GM18873 (cell line): ENCODE measurements around the gene FNIP1.
"Not testable (repeated sequence)": the region's sequence is repeated elsewhere in the genome, so short reads cannot be mapped to it uniquely, and the experiment has no call there.

Experiments
- ATAC-seq: cut with Tn5 transposase; IDR thresholded peaks from one replicate; pipeline ENCODE4 v1.9.1; 2021; ENCODE audit warnings: mild to moderate bottlenecking, moderate library complexity, moderate number of reproducible peaks; ENCODE audit not compliant: unreplicated experiment, low FRiP score

The FNIP1 gene

GRCh38 chr5:131796793-131797693 lies at the start of gene FNIP1:
TSS of gene FNIP1 (minus strand) at chr5:131797017. CDS start at chr5:131796921, 96 bp downstream.
- ATAC-seq: peak; percentile 89

DNA sequence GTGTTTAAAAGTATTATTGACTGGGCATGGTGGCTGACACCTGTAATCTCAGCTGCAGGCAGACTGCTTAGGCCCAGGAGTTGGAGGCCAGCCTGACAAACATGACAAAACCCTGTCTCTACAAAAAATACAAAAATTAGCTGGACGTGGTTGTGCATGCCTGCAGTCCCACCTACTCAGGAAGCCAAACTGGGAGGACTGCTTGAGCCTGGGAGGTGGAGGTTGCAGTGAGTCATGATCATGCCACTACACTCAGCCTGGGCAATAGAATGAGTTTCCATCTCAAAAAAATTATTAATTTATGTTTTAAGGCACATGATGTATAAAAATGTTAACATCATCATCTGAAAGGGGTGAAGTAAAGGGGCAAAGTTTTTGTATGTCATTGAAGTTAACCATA lies 49.7 kb upstream of the FNIP1 start:
- ATAC-seq: no peak

DNA sequence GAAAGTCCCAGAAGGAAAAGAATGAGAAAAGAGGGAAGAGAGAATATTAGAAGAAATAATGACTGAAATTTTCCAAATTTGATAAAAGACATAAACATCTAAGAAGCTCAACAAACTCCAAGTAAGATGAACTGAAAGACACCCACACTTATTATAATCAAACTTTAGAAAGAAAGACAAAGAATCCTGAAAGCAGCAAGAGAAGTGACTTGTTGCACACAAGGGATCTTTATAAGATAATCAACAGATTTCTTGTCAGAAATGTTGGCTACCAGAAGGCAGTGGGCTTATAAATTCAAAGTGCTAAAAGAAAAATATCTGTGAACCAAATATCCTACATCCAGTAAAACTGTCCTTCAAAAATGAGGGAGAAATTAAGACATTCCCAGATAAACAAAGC lies 49.0 kb upstream of the FNIP1 start:
- ATAC-seq: no peak

GRCh38 chr5:131842971-131843370 lies 46.2 kb upstream of the FNIP1 start:
- not testable (repeated sequence) for ATAC-seq

- not testable (repeated sequence) for ATAC-seq
These were observed 35.9 kb upstream of the FNIP1 start for GRCh38 chr5:131832702-131833101.

GRCh38 chr5:131825404-131826013 lies 28.7 kb upstream of the FNIP1 start:
- peak; percentile 90 for ATAC-seq

GRCh38 chr5:131824631-131825030 lies 27.8 kb upstream of the FNIP1 start:
- no peak for ATAC-seq

GRCh38 chr5:131821221-131821620 lies 24.4 kb upstream of the FNIP1 start:
- no peak for ATAC-seq

- ATAC-seq: no peak
These were observed 21.3 kb upstream of the FNIP1 start for GRCh38 chr5:131818001-131818724.

- ATAC-seq: no peak
These were observed 18.2 kb upstream of the FNIP1 start for GRCh38 chr5:131814990-131815389.

DNA sequence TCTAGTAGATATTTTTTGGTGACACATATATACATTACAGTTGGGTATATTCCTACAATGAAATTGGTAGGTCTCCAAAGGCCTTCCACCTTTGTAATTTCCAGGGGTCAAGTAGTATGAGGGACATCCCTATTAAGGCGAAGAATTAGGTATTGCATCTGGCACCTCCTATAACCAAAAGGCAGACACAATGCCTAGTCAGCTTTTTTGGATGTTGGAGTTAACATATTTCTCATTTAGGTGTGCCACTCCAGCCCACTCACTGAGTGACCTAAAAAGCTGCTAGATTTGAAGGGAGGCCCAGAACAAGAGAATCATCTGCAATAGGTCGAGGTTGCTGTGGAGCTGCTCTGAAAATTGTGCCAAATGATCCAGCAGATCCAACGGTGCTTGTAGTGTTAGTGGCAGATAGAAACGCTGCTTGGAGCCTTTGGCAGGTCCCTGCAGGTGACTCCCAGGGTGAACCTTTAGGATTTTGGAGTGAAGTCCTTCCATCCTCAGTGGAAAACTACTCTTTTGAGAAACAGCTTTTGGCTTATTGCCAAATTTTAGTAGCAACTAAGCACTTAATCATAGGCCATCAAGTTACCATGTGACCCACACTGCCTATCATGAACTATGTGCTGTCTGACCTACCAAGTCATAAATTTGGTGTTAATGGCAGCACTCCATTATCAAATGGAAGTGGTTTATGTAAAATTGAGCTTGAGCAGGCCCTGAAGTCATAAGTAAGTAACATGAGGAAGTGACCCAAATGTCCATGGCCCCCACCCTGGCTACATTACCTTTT lies 15.7 kb upstream of the FNIP1 start:
- no peak for ATAC-seq

- ATAC-seq: no peak
These were observed 13.9 kb upstream of the FNIP1 start for GRCh38 chr5:131810510-131811249.

- ATAC-seq: peak; percentile 9
These were observed 681 bp downstream of the FNIP1 start for GRCh38 chr5:131795879-131796792.

- no peak for ATAC-seq
These were observed 1.6 kb downstream of the FNIP1 start for GRCh38 chr5:131795228-131795627.

- ATAC-seq: no peak
These were observed 2.2 kb downstream of the FNIP1 start for GRCh38 chr5:131794586-131794985.

GRCh38 chr5:131792896-131793295 lies 3.9 kb downstream of the FNIP1 start:
- no peak for ATAC-seq

- ATAC-seq: no peak
These were observed 5.0 kb downstream of the FNIP1 start for GRCh38 chr5:131791866-131792265.

GRCh38 chr5:131790550-131790949 lies 6.3 kb downstream of the FNIP1 start:
- no peak for ATAC-seq

- ATAC-seq: no peak
These were observed 7.1 kb downstream of the FNIP1 start for GRCh38 chr5:131789765-131790164.
